CD4-positive, alpha-beta T cell (primary cell): ENCODE measurements around the gene CMTM5. TPM values are rescaled to one million over a fixed set of nuclear protein-coding genes. Genes with fewer than 3 reads are reported as not detected.

Experiments
- ATAC-seq: fragments of 200-7000 bp; cut with Tn5 transposase; one replicate; pipeline ENCODE4 v1.10.0; 2022; ENCODE audit warnings: mild to moderate bottlenecking; ENCODE audit not compliant: poor library complexity
- CTCF ChIA-PET: fragments of 350-600 bp; sonication (Branson Sonifier 250); formaldehyde crosslinking; loops from one replicate; lab custom pipeline; 2021; ENCODE audit warnings: antibody characterized with exemption, inconsistent platforms; lab: Charles Lee
- POLR2A ChIA-PET: fragments of 350-600 bp; sonication (Branson Sonifier 250); formaldehyde crosslinking; loops from one replicate; lab custom pipeline; 2021; ENCODE audit warnings: antibody characterized with exemption, inconsistent platforms; lab: Charles Lee
- DNase-seq, 14 experiments: peaks; one replicate each; pipeline ENCODE4 v3.0.0-alpha.2; 2013 to 2020; ENCODE audit warnings: mixed read lengths in 2 of 14
- H3K27ac ChIP-seq, 2 donors: one replicate each; pipeline versions ENCODE4 v1.5.1 to v1.7.0; 2013; ENCODE audit warnings: low read length in 2 of 2, low read depth in 1 of 2, mild to moderate bottlenecking in 1 of 2
- H3K27me3 ChIP-seq, 2 experiments: 1 replicate in 1 of 2; 2 replicates in 1 of 2; pipeline versions ENCODE4 v1.6.1 to v1.7.0; 2013; ENCODE audit warnings: low read length in 2 of 2, control low read depth in 1 of 2, mild to moderate bottlenecking in 1 of 2, moderate library complexity in 1 of 2; ENCODE audit not compliant: insufficient read depth in 2 of 2, control insufficient read depth in 1 of 2
- H3K36me3 ChIP-seq: one replicate; pipeline ENCODE4 v1.6.1; 2013; ENCODE audit warnings: low read length, control low read depth; ENCODE audit not compliant: insufficient read depth
- H3K4me1 ChIP-seq: one replicate; pipeline ENCODE4 v1.6.1; 2013; ENCODE audit warnings: low read length, control low read depth; ENCODE audit not compliant: insufficient read depth
- H3K4me3 ChIP-seq: one replicate; pipeline ENCODE4 v1.5.1; 2013; ENCODE audit warnings: mild to moderate bottlenecking, low read length, moderate library complexity
- H3K9me3 ChIP-seq, 2 experiments: 1 replicate in 1 of 2; 2 replicates in 1 of 2; pipeline versions ENCODE4 v1.6.1 to v1.7.0; 2013; ENCODE audit warnings: low read length in 2 of 2, mild to moderate bottlenecking in 2 of 2, control low read depth in 1 of 2, moderate library complexity in 1 of 2; ENCODE audit not compliant: control insufficient read depth in 1 of 2, insufficient read depth in 1 of 2
- H3K27ac Mint-ChIP-seq: one replicate; pipeline ENCODE4 v1.8.0; 2020; ENCODE audit warnings: mixed read lengths
- H3K27me3 Mint-ChIP-seq: one replicate; pipeline ENCODE4 v1.8.0; 2021; ENCODE audit warnings: mixed read lengths
- H3K36me3 Mint-ChIP-seq: one replicate; pipeline ENCODE4 v1.8.0; 2021; ENCODE audit warnings: low read depth, mixed read lengths
- H3K4me1 Mint-ChIP-seq: one replicate; pipeline ENCODE4 v1.8.0; 2021; ENCODE audit warnings: low read depth, mixed read lengths
- H3K4me3 Mint-ChIP-seq: one replicate; pipeline ENCODE4 v1.8.0; 2020; ENCODE audit warnings: mild to moderate bottlenecking, mixed read lengths
- H3K9me3 Mint-ChIP-seq: one replicate; pipeline ENCODE4 v1.8.0; 2020; ENCODE audit warnings: mixed read lengths
- CTCF ChIP-seq: fragments of 200-600 bp; IDR thresholded peaks from one replicate; pipeline ENCODE4 v1.8.0; 2022; ENCODE audit warnings: antibody characterized with exemption, mild to moderate bottlenecking
- intact Hi-C, 2 experiments: fragments of 100-400 bp; cut with DNase I in 1 of 2; cut with micrococcal nuclease in 1 of 2; formaldehyde crosslinking; loops; one replicate each; pipeline versions ENCODE4 v1.15.1 to v1.9.0; 2023 to 2025; cut with DNase I, micrococcal nuclease
- total RNA-seq, 174 experiments: library from RNA in 2 of 174; stranded (reverse) in 2 of 174; gene quantifications; one replicate each; pipeline ENCODE4 v1.2.3 and lab custom pipeline; 2021 to 2026

The CMTM5 gene
- total RNA-seq, 2 experiments from 2014 or later: not detected

- Histone ChIP-seq H3K36me3 (no peaks in the 10 kb centered on the region), H3K27ac (no peak overlapping the region), H3K4me3 (no peak overlapping the region), H3K4me1 (no peaks in the 10 kb centered on the region), H3K27me3 (no peaks in the 10 kb centered on the region), H3K9me3 (no peaks in the 10 kb centered on the region)
- Mint-ChIP-seq H3K36me3 (no peaks in the 10 kb centered on the region), H3K9me3 (no peaks in the 10 kb centered on the region), H3K4me3 (no peak overlapping the region), H3K4me1 (no peaks in the 10 kb centered on the region), H3K27ac (no peak overlapping the region), H3K27me3 (peaks cover 6% of the 10 kb centered on the region)
- intact Hi-C loops: no loop called here
- ChIA-PET CTCF (no interaction called here), POLR2A (no interaction called here)
- no peak for ATAC-seq
- TF ChIP-seq CTCF: no peak
- DNase-seq: no peak
Measured at GRCh38 chr14:23411563-23412525, 35.0 kb downstream of the CMTM5 start.

GRCh38 chr14:23413681-23414080, 36.8 kb downstream of the CMTM5 start:
- no peak for DNase-seq
- ChIA-PET CTCF (no interaction called here), POLR2A (no interaction called here)
- Mint-ChIP-seq H3K4me3 (no peak overlapping the region), H3K27ac (no peak overlapping the region), H3K27me3 (peaks cover 3% of the 10 kb centered on the region), H3K9me3 (no peaks in the 10 kb centered on the region), H3K36me3 (no peaks in the 10 kb centered on the region), H3K4me1 (no peaks in the 10 kb centered on the region)
- Histone ChIP-seq H3K4me3 (no peak overlapping the region), H3K27ac (no peak overlapping the region), H3K9me3 (peaks cover 0 to 4% of the 10 kb centered on the region in 2 experiments), H3K4me1 (no peaks in the 10 kb centered on the region), H3K36me3 (no peaks in the 10 kb centered on the region), H3K27me3 (no peaks in the 10 kb centered on the region)
- TF ChIP-seq CTCF: no peak
- intact Hi-C loops: no loop called here
- ATAC-seq: no peak

- Histone ChIP-seq H3K4me1 (no peaks in the 10 kb centered on the region), H3K27ac (no peak overlapping the region), H3K36me3 (no peaks in the 10 kb centered on the region), H3K27me3 (no peaks in the 10 kb centered on the region), H3K9me3 (peaks cover 0 to 4% of the 10 kb centered on the region in 2 experiments), H3K4me3 (no peak overlapping the region)
- H3K36me3 Mint-ChIP-seq: no peaks in the 10 kb centered on the region
- intact Hi-C loops: no loop called here
- no peaks in the 10 kb centered on the region for H3K9me3 Mint-ChIP-seq
- DNase-seq (no peak), ATAC-seq (no peak)
- H3K4me1 Mint-ChIP-seq: no peaks in the 10 kb centered on the region
- H3K27me3 Mint-ChIP-seq: peaks cover 3% of the 10 kb centered on the region
- H3K27ac Mint-ChIP-seq: no peak overlapping the region
- no peak overlapping the region for H3K4me3 Mint-ChIP-seq
- TF ChIP-seq CTCF: no peak
- ChIA-PET CTCF (no interaction called here), POLR2A (no interaction called here)
Measured at GRCh38 chr14:23414254-23414653, 37.4 kb downstream of the CMTM5 start.
